Measurements from ENCODE around the gene C22orf23.
"Not testable (repeated sequence)": the region's sequence is repeated elsewhere in the genome, so short reads cannot be mapped to it uniquely, and the experiment has no call there.

DNA sequence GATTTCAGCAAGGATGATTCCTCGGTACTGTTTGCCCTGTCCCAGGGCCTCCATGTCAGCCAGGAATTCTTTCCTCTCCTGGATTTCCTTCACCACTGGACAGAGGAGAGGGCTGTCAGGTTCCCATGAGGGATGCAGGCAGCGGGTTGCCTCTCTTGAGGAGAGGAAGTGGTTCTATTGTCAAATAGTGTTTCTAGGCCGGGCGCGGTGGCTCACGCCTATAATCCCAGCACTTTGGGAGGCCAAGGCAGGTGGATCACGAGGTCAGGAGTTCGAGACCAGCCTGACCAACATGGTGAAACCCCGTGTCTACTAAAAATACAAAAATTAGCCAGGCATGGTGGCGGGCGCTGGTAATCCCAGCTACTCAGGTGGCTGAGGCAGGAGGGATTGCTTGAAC, 9.0 kb downstream of the C22orf23 start:
- TF ChIP-seq, protein P1, sequence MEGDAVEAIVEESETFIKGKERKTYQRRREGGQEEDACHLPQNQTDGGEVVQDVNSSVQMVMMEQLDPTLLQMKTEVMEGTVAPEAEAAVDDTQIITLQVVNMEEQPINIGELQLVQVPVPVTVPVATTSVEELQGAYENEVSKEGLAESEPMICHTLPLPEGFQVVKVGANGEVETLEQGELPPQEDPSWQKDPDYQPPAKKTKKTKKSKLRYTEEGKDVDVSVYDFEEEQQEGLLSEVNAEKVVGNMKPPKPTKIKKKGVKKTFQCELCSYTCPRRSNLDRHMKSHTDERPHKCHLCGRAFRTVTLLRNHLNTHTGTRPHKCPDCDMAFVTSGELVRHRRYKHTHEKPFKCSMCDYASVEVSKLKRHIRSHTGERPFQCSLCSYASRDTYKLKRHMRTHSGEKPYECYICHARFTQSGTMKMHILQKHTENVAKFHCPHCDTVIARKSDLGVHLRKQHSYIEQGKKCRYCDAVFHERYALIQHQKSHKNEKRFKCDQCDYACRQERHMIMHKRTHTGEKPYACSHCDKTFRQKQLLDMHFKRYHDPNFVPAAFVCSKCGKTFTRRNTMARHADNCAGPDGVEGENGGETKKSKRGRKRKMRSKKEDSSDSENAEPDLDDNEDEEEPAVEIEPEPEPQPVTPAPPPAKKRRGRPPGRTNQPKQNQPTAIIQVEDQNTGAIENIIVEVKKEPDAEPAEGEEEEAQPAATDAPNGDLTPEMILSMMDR (conservative IDR thresholded peaks at IDR 0.05 in 1 of 2, IDR thresholded peaks at IDR 0.05 in 1 of 2; ENCODE audit: extremely low read depth in 1 of 2, insufficient read depth in 1 of 2, low read depth in 1 of 2, low read length in 2 of 2): not testable (repeated sequence)
- not testable (repeated sequence) for TF ChIP-seq EZH2 (IDR thresholded peaks at IDR 0.05; ENCODE audit: borderline replicate concordance, low read length)

Data from mammary epithelial cell (primary cell).